Trophoblast cell (in vitro differentiated cells and primary cell): ENCODE measurements around the gene ADA.

Experiments used
- DNase-seq, 2 donors: peaks; one replicate each; pipeline ENCODE4 v3.0.0-alpha.2; 2016
- H2AFZ ChIP-seq: 2 replicates; pipeline ENCODE4 v1.6.1; 2013; ENCODE audit warnings: low read length, moderate library complexity, mild to moderate bottlenecking; ENCODE audit not compliant: insufficient read depth, poor library complexity
- H2AK5ac ChIP-seq: 2 replicates; pipeline ENCODE4 v1.6.1; 2013; ENCODE audit warnings: mild to moderate bottlenecking, low read length
- H2BK120ac ChIP-seq: 2 replicates; pipeline ENCODE4 v1.6.1; 2013; ENCODE audit warnings: low read length, mild to moderate bottlenecking, moderate library complexity; ENCODE audit not compliant: insufficient read depth, poor library complexity
- H2BK12ac ChIP-seq: 2 replicates; pipeline ENCODE4 v1.6.1; 2013; ENCODE audit warnings: mild to moderate bottlenecking, low read length, moderate library complexity
- H2BK5ac ChIP-seq: 2 replicates; pipeline ENCODE4 v1.6.1; 2013; ENCODE audit warnings: low read length, low read depth, moderate library complexity, mild to moderate bottlenecking; ENCODE audit not compliant: poor library complexity
- H3K14ac ChIP-seq: 2 replicates; pipeline ENCODE4 v1.6.1; 2013; ENCODE audit warnings: mild to moderate bottlenecking, low read length
- H3K18ac ChIP-seq: 2 replicates; pipeline ENCODE4 v1.6.1; 2013; ENCODE audit warnings: mild to moderate bottlenecking, low read length
- H3K23ac ChIP-seq: 2 replicates; pipeline ENCODE4 v1.6.1; 2013; ENCODE audit warnings: low read length
- H3K27ac ChIP-seq: 2 replicates; pipeline ENCODE4 v1.5.1; 2013; ENCODE audit warnings: low read depth, mild to moderate bottlenecking, inconsistent platforms, low read length, moderate library complexity
- H3K27me3 ChIP-seq: 2 replicates; pipeline ENCODE4 v1.6.1; 2013; ENCODE audit warnings: inconsistent platforms, mild to moderate bottlenecking, low read length, moderate library complexity; ENCODE audit not compliant: insufficient read depth
- H3K36me3 ChIP-seq, 2 experiments: 1 replicate in 1 of 2; 2 replicates in 1 of 2; pipeline ENCODE4 v1.6.1; 2013; ENCODE audit warnings: low read length in 2 of 2, mild to moderate bottlenecking in 2 of 2, moderate library complexity in 1 of 2; ENCODE audit not compliant: insufficient read depth in 2 of 2, control insufficient read depth in 1 of 2
- H3K4ac ChIP-seq: 2 replicates; pipeline ENCODE4 v1.6.1; 2013; ENCODE audit warnings: low read depth, mild to moderate bottlenecking, low read length, moderate library complexity
- H3K4me1 ChIP-seq, 2 experiments: 1 replicate in 1 of 2; 2 replicates in 1 of 2; pipeline ENCODE4 v1.6.1; 2013; ENCODE audit warnings: low read length in 2 of 2, mild to moderate bottlenecking in 2 of 2, moderate library complexity in 1 of 2; ENCODE audit not compliant: insufficient read depth in 2 of 2, control insufficient read depth in 1 of 2
- H3K4me2 ChIP-seq: 2 replicates; pipeline ENCODE4 v1.6.1; 2013; ENCODE audit warnings: inconsistent platforms, mild to moderate bottlenecking, low read length, moderate library complexity
- H3K4me3 ChIP-seq: 2 replicates; pipeline ENCODE4 v1.5.1; 2013; ENCODE audit warnings: mild to moderate bottlenecking, low read depth, low read length, inconsistent platforms
- H3K79me1 ChIP-seq: one replicate; pipeline ENCODE4 v1.6.1; 2013; ENCODE audit warnings: low read length
- H3K79me2 ChIP-seq: 2 replicates; pipeline ENCODE4 v1.6.1; 2013; ENCODE audit warnings: low read length, mild to moderate bottlenecking; ENCODE audit not compliant: control insufficient read depth, insufficient read depth, poor library complexity
- H3K9ac ChIP-seq: 2 replicates; pipeline ENCODE4 v1.6.1; 2013; ENCODE audit warnings: mild to moderate bottlenecking, low read length
- H3K9me3 ChIP-seq: 2 replicates; pipeline ENCODE4 v1.6.1; 2013; ENCODE audit warnings: low read depth, mild to moderate bottlenecking, control low read depth, inconsistent platforms, low read length; ENCODE audit not compliant: insufficient read depth
- H4K12ac ChIP-seq: 2 replicates; pipeline ENCODE4 v1.6.1; 2013; ENCODE audit warnings: low read depth, mild to moderate bottlenecking, low read length, moderate library complexity
- H4K8ac ChIP-seq: 2 replicates; pipeline ENCODE4 v1.6.1; 2013; ENCODE audit warnings: low read depth, mild to moderate bottlenecking, low read length, moderate library complexity
- H4K91ac ChIP-seq: one replicate; pipeline ENCODE4 v1.6.1; 2013; ENCODE audit warnings: low read depth, mild to moderate bottlenecking, low read length, moderate library complexity
- WGBS: extraction: QIAGEN DNeasy Blood & Tissue Kit; methylation state at CpG from one replicate; pipeline ENCODE4 v1.1.7; 2013; ENCODE audit warnings: missing lambda C conversion rate; ENCODE audit not compliant: insufficient read length, insufficient coverage; ENCODE audit errors: extremely low coverage; 5-methylcytosine and 5-hydroxymethylcytosine counted together

Gene ADA

GRCh38 chr20:44613575-44613974 lies 37.9 kb downstream of the ADA start:
- H4K91ac ChIP-seq = no peak overlapping the region
- no peak overlapping the region for H3K23ac ChIP-seq
- peaks cover 2% of the 10 kb centered on the region for H3K79me1 ChIP-seq
- no peak overlapping the region for H3K4ac ChIP-seq
- peaks cover 5 to 8% of the 10 kb centered on the region in 2 experiments for H3K4me1 ChIP-seq
- no peaks in the 10 kb centered on the region for H3K9me3 ChIP-seq
- H2BK12ac ChIP-seq = no peak overlapping the region
- H4K8ac ChIP-seq = no peak overlapping the region
- H3K79me2 ChIP-seq = no peaks in the 10 kb centered on the region
- no peak overlapping the region for H3K9ac ChIP-seq
- no peak overlapping the region for H2AK5ac ChIP-seq
- H3K4me2 ChIP-seq = no peak overlapping the region
- no peak overlapping the region for H3K18ac ChIP-seq
- no peak overlapping the region for H2BK5ac ChIP-seq
- H3K27ac ChIP-seq = no peak overlapping the region
- H3K36me3 ChIP-seq = peaks cover 15 to 22% of the 10 kb centered on the region in 2 experiments
- H3K27me3 ChIP-seq = no peaks in the 10 kb centered on the region
- no peak overlapping the region for H3K4me3 ChIP-seq
- H4K12ac ChIP-seq = no peak overlapping the region
- no peak overlapping the region for H3K14ac ChIP-seq
- DNase-seq = no peak
- WGBS = no CpG with 5 or more reads among the region's 5 CpGs
- H2BK120ac ChIP-seq = no peak overlapping the region
- H2AFZ ChIP-seq = no peak overlapping the region

GRCh38 chr20:44610313-44610962 lies 41.1 kb downstream of the ADA start:
- H3K4me3 ChIP-seq = no peak overlapping the region
- no peak overlapping the region for H2BK120ac ChIP-seq
- H3K36me3 ChIP-seq = peaks cover 2 to 10% of the 10 kb centered on the region in 2 experiments
- peaks cover 5 to 8% of the 10 kb centered on the region in 2 experiments for H3K4me1 ChIP-seq
- no peak for DNase-seq
- no peak overlapping the region for H3K23ac ChIP-seq
- no peaks in the 10 kb centered on the region for H3K9me3 ChIP-seq
- no peak overlapping the region for H4K12ac ChIP-seq
- no peaks in the 10 kb centered on the region for H3K79me2 ChIP-seq
- no peak overlapping the region for H2AFZ ChIP-seq
- no peak overlapping the region for H2BK12ac ChIP-seq
- H3K4me2 ChIP-seq = no peak overlapping the region
- H3K27me3 ChIP-seq = no peaks in the 10 kb centered on the region
- H4K91ac ChIP-seq = no peak overlapping the region
- H3K14ac ChIP-seq = no peak overlapping the region
- no peak overlapping the region for H3K9ac ChIP-seq
- no peak overlapping the region for H2BK5ac ChIP-seq
- peaks cover 2% of the 10 kb centered on the region for H3K79me1 ChIP-seq
- no peak overlapping the region for H3K4ac ChIP-seq
- H4K8ac ChIP-seq = no peak overlapping the region
- WGBS = no CpG with 5 or more reads among the region's 1 CpG
- no peak overlapping the region for H3K18ac ChIP-seq
- H3K27ac ChIP-seq = no peak overlapping the region
- no peak overlapping the region for H2AK5ac ChIP-seq

- H4K91ac ChIP-seq = peak overlapping the region; percentile 21
- peak overlapping the region; percentile 71 for H4K8ac ChIP-seq
- peaks cover 2 to 5% of the 10 kb centered on the region in 2 experiments for H3K36me3 ChIP-seq
- DNase-seq = peak; percentile 88 to 96
- H3K9ac ChIP-seq = peak overlapping the region; percentile 18
- peak overlapping the region; percentile 54 for H4K12ac ChIP-seq
- no peak overlapping the region for H2BK120ac ChIP-seq
- peaks cover 5 to 8% of the 10 kb centered on the region in 2 experiments for H3K4me1 ChIP-seq
- peak overlapping the region; percentile 28 for H2AFZ ChIP-seq
- no peak overlapping the region for H3K23ac ChIP-seq
- no CpG with 5 or more reads among the region's 25 CpGs for WGBS
- no peak overlapping the region for H3K14ac ChIP-seq
- H2AK5ac ChIP-seq = no peak overlapping the region
- H3K79me1 ChIP-seq = peaks cover 2% of the 10 kb centered on the region
- H2BK12ac ChIP-seq = peak overlapping the region; percentile 9
- H3K9me3 ChIP-seq = no peaks in the 10 kb centered on the region
- no peak overlapping the region for H3K4me3 ChIP-seq
- H3K79me2 ChIP-seq = no peaks in the 10 kb centered on the region
- H2BK5ac ChIP-seq = no peak overlapping the region
- H3K4me2 ChIP-seq = peak overlapping the region; percentile 25
- H3K4ac ChIP-seq = no peak overlapping the region
- peak overlapping the region; percentile 37 for H3K27ac ChIP-seq
- H3K27me3 ChIP-seq = no peaks in the 10 kb centered on the region
- peak overlapping the region; percentile 41 for H3K18ac ChIP-seq
Measured at GRCh38 chr20:44609516-44610312, 41.8 kb downstream of the ADA start.

GRCh38 chr20:44609006-44609515 lies 42.4 kb downstream of the ADA start:
- Histone ChIP-seq H3K79me2 (no peaks in the 10 kb centered on the region), H3K9me3 (no peaks in the 10 kb centered on the region), H2BK5ac (no peak overlapping the region), H3K23ac (no peak overlapping the region), H4K8ac (peak overlapping the region; percentile 71), H3K4me3 (no peak overlapping the region), H3K9ac (peak overlapping the region; percentile 18), H2BK12ac (no peak overlapping the region), H3K27ac (peak overlapping the region; percentile 37), H3K79me1 (peaks cover 2% of the 10 kb centered on the region), H3K4me1 (peaks cover 5 to 8% of the 10 kb centered on the region in 2 experiments), H3K36me3 (peaks cover 2 to 5% of the 10 kb centered on the region in 2 experiments), H3K4ac (no peak overlapping the region), H4K91ac (peak overlapping the region; percentile 21), H3K27me3 (no peaks in the 10 kb centered on the region), H4K12ac (peak overlapping the region; percentile 54), H3K4me2 (peak overlapping the region; percentile 25), H2BK120ac (no peak overlapping the region), H3K18ac (no peak overlapping the region), H2AFZ (peak overlapping the region; percentile 19), H2AK5ac (no peak overlapping the region), H3K14ac (no peak overlapping the region)
- DNase-seq = peak in 1 of 2 donors; percentile 52
- WGBS = 100% methylated on average over 3 of the region's 9 CpGs
